GM18858 (cell line): Measurements from ENCODE around the gene IGSF1.

ENCODE experiments used
- ATAC-seq: cut with Tn5 transposase; IDR thresholded peaks from one replicate; pipeline ENCODE4 v1.9.1; 2021; ENCODE audit not compliant: unreplicated experiment

The IGSF1 gene

GRCh38 chrX:131288738-131289511 is at the start of gene IGSF1:
TSS of gene IGSF1 (minus strand) at chrX:131289306. CDS start at chrX:131286674, 2,632 bp downstream.
- ATAC-seq = no peak

GRCh38 chrX:131332331-131332730 is 43.2 kb upstream of the IGSF1 start:
- ATAC-seq = no peak

- no peak for ATAC-seq
Measured at GRCh38 chrX:131331152-131331551, 42.0 kb upstream of the IGSF1 start.

GRCh38 chrX:131330735-131331134 is 41.6 kb upstream of the IGSF1 start:
- ATAC-seq = no peak

- no peak for ATAC-seq
Measured at GRCh38 chrX:131322651-131323050, 33.5 kb upstream of the IGSF1 start.

- no peak for ATAC-seq
Measured at GRCh38 chrX:131317326-131317725, 28.2 kb upstream of the IGSF1 start.

- no peak for ATAC-seq
Measured at GRCh38 chrX:131316260-131316659, 27.2 kb upstream of the IGSF1 start.

GRCh38 chrX:131308980-131309379 is 19.9 kb upstream of the IGSF1 start:
- ATAC-seq = peak; percentile 58

- ATAC-seq = no peak
Measured at GRCh38 chrX:131306601-131307000, 17.5 kb upstream of the IGSF1 start.

GRCh38 chrX:131305926-131306325 is 16.8 kb upstream of the IGSF1 start:
- ATAC-seq = no peak

GRCh38 chrX:131302701-131303100 is 13.6 kb upstream of the IGSF1 start:
- no peak for ATAC-seq

- ATAC-seq = no peak
Measured at GRCh38 chrX:131301155-131301554, 12.0 kb upstream of the IGSF1 start.

GRCh38 chrX:131298846-131299245 is 9.7 kb upstream of the IGSF1 start:
- no peak for ATAC-seq

GRCh38 chrX:131298036-131298435 is 8.9 kb upstream of the IGSF1 start:
- ATAC-seq = no peak

GRCh38 chrX:131289527-131289926 is 421 bp upstream of the IGSF1 start:
- ATAC-seq = no peak

GRCh38 chrX:131288188-131288587 is 918 bp downstream of the IGSF1 start:
- ATAC-seq = no peak

- no peak for ATAC-seq
Measured at GRCh38 chrX:131287560-131288179, 1.4 kb downstream of the IGSF1 start.

GRCh38 chrX:131279617-131280016 is 9.5 kb downstream of the IGSF1 start:
- no peak for ATAC-seq

- no peak for ATAC-seq
Measured at GRCh38 chrX:131279197-131279596, 9.9 kb downstream of the IGSF1 start.

GRCh38 chrX:131277543-131278136 is 11.5 kb downstream of the IGSF1 start:
- ATAC-seq = no peak

GRCh38 chrX:131273011-131273410 is 16.1 kb downstream of the IGSF1 start:
- no peak for ATAC-seq

- ATAC-seq = no peak
Measured at GRCh38 chrX:131271826-131272225, 17.3 kb downstream of the IGSF1 start.
